HG03565 (cell line): ENCODE measurements around the gene DET1.
"Not testable (repeated sequence)": the region's sequence is repeated elsewhere in the genome, so short reads cannot be mapped to it uniquely, and the experiment has no call there.

Experiments used
- ATAC-seq: cut with Tn5 transposase; IDR thresholded peaks from one replicate; pipeline ENCODE4 v1.9.1; 2021; ENCODE audit warnings: mild to moderate bottlenecking, moderate library complexity; ENCODE audit not compliant: unreplicated experiment

The DET1 gene

GRCh38 chr15:88498996-88499395 is 47.5 kb downstream of the DET1 start:
- ATAC-seq = no peak

- no peak for ATAC-seq
These were observed 49.2 kb downstream of the DET1 start for GRCh38 chr15:88497109-88497765.

GRCh38 chr15:88493844-88494243 is 52.6 kb downstream of the DET1 start:
- no peak for ATAC-seq

- no peak for ATAC-seq
These were observed 55.3 kb downstream of the DET1 start for GRCh38 chr15:88491158-88491557.

- no peak for ATAC-seq
These were observed 56.4 kb downstream of the DET1 start for GRCh38 chr15:88490036-88490435.

- no peak for ATAC-seq
These were observed 57.2 kb downstream of the DET1 start for GRCh38 chr15:88489321-88489720.

GRCh38 chr15:88487796-88488523 is 58.5 kb downstream of the DET1 start:
- no peak for ATAC-seq

GRCh38 chr15:88487178-88487795 is 59.2 kb downstream of the DET1 start:
- ATAC-seq = no peak

GRCh38 chr15:88484682-88485331 is 61.7 kb downstream of the DET1 start:
- no peak for ATAC-seq

- ATAC-seq = no peak
These were observed 64.2 kb downstream of the DET1 start for GRCh38 chr15:88482263-88482662.

GRCh38 chr15:88480981-88481380 is 65.5 kb downstream of the DET1 start:
- no peak for ATAC-seq

- no peak for ATAC-seq
These were observed 67.3 kb downstream of the DET1 start for GRCh38 chr15:88479169-88479568.

- no peak for ATAC-seq
These were observed 68.6 kb downstream of the DET1 start for GRCh38 chr15:88477904-88478303.

GRCh38 chr15:88477126-88477525 is 69.4 kb downstream of the DET1 start:
- no peak for ATAC-seq

- ATAC-seq = no peak
These were observed 69.8 kb downstream of the DET1 start for GRCh38 chr15:88476635-88477060.

- ATAC-seq = not testable (repeated sequence)
These were observed 72.7 kb downstream of the DET1 start for GRCh38 chr15:88473661-88474293.

GRCh38 chr15:88472225-88472624 is 74.3 kb downstream of the DET1 start:
- ATAC-seq = no peak

- ATAC-seq = no peak
These were observed 75.7 kb downstream of the DET1 start for GRCh38 chr15:88470625-88471372.

- no peak for ATAC-seq
These were observed 77.2 kb downstream of the DET1 start for GRCh38 chr15:88469321-88469720.

- ATAC-seq = not testable (repeated sequence)
These were observed 77.8 kb downstream of the DET1 start for GRCh38 chr15:88468721-88469120.
